GM19239 (cell line): ENCODE results near the gene B3GALNT2.
"Not testable (repeated sequence)": the region's sequence is repeated elsewhere in the genome, so short reads cannot be mapped to it uniquely, and the experiment has no call there.

Experiments
- DNase-seq: peaks from one replicate; pipeline ENCODE4 v3.0.0; 2011; ENCODE audit warnings: low spot score; ENCODE audit not compliant: insufficient read length
- FAIRE-seq: peaks from 2 replicates; lab custom pipeline; 2011; peaks lifted over from hg19 to GRCh38; lab: Jason Lieb, UNC

B3GALNT2 gene

DNA sequence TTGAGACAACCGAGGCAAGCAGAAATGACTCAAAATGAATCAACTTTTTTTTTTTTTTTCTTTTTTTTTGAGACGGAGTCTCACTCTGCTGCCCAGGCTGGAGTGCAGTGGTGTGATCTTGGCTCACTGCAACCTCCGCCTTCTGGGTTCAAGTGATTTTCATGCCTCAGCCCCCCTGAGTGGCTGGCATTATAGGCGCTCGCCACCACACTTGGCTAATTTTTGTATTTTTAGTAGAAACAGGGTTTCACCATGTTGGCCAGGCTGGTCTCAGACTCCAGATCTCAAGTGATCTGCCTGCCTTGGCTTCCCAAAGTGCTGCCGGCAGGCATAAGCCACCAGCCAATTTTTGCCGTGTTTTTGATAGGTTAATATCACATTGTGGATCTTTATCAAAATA, 46.4 kb downstream of the B3GALNT2 start:
- FAIRE-seq, DNase-seq: not testable (repeated sequence)

DNA sequence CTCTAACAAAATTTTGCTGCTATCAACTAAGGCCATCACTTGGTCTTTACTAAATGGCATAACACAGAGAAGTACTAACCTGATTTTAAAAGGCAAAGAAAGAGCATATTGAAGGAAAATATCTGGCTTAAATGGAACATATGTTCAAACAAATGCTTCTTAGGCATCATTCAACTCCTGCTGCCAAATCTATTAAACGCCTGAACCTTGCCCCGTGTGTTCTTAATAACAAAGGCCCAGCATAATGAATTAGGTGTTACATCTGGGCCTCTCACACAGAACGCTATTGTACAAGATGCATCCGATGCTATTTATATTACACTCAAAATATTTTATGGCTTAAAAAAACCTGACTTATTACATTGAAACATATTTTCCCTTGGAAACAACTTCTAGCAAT, 48.4 kb downstream of the B3GALNT2 start:
- FAIRE-seq (no peak), DNase-seq (no peak)

DNA sequence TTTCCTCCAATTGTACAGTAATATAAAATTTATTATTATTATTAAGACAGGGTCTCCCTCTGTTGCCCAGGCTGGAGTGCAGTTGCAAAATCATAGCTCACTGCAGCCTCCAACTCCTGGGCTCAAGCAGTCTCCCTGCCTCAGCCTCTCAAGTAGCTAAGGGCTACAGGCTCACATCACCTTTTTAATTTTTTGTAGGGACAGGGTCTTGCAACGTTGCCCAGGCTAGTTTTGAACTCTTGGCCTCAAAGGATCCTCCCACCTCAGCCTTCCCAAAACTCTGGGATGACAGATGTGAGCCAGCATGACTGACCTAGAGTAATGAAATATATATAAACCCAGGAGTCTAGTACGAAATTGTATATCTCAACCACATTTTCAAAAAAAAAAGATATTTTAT, 49.2 kb downstream of the B3GALNT2 start:
- no peak for FAIRE-seq
- DNase-seq, result no peak

DNA sequence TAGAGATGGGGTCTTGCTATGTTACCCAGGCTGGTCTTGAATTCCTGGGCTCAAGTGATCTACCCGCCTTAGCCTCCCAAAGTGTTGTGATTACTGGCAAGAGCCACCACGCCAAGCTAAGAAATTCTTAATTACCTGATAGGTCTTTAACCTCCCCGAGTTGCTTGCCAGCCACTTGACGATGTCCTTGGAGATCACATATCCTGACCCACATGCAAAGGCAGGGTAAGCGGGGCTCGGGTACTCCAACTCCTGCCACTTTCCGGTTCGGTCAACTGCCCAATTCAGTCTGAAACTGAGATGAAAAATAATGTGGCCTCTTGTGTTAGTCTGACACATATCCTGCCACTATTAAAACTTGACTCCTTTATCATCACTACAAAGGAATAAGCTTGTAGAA, 50.2 kb downstream of the B3GALNT2 start:
- DNase-seq (no peak), FAIRE-seq (no peak)

DNA sequence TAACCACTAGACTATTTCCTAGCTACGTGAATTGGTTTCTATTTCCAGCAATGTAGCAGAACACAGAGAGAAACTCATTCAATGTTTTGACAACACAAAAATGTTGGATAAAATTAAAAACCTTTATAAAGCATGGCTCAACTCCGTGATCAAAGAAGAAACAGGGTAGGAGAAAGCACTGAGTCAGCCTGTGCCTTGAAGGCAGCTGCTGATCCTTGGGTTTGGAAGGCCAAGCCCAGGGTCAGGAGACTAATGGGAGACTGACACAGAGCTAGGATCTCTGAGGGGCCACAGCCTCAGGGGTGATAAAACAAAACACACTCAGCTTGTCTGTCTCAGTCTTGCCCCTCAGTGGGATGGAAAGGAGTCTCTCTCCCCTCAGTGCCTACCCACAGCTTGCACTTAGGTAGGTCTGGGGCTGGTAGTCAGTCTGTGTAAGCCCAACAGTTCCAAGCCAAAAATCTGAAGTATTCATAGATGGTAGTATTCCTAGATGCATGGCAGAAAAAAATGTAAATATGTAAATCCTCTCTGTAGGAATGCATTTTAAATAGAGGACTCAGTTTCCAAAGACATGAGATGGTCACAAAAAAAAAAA, 53.3 kb downstream of the B3GALNT2 start:
- DNase-seq (no peak), FAIRE-seq (no peak)

DNA sequence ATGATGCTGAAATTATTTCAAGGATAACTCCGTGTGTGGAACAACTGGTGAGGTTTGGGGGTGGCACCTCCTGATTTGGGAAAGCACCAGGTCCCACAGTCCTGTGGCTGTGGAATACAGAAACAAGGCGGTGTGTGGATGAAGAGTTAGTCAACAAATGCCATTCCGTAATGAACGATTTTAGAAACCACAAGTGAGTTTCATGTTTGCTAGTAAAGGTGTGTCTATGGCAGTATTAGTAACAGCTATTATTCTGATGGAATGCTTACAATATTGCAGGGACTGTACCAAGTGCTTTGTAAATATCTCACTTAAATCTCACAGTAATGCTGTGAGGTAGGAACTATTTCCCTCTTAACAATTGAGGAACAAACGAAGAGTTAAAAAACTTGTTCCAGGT, 53.8 kb downstream of the B3GALNT2 start:
- DNase-seq (no peak), FAIRE-seq (no peak)

DNA sequence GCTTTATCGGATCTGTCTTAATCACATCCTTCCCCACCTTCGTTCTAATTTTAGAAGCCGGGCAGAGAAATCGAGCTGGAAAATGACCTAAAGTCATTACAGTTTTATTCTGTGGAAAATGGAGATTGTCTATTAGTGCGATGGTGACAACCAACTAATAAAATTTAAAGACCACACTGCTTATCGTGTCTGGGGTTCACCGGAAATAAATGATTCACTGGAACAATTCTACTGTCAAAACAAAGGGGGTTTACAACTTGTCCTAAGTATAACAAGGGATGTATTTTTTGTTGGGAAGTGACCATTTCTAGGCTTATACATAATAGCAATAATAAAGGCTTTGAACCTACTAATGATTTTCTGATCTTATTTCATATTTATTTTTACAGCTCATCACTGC, 55.6 kb downstream of the B3GALNT2 start:
- FAIRE-seq (no peak), DNase-seq (no peak)

DNA sequence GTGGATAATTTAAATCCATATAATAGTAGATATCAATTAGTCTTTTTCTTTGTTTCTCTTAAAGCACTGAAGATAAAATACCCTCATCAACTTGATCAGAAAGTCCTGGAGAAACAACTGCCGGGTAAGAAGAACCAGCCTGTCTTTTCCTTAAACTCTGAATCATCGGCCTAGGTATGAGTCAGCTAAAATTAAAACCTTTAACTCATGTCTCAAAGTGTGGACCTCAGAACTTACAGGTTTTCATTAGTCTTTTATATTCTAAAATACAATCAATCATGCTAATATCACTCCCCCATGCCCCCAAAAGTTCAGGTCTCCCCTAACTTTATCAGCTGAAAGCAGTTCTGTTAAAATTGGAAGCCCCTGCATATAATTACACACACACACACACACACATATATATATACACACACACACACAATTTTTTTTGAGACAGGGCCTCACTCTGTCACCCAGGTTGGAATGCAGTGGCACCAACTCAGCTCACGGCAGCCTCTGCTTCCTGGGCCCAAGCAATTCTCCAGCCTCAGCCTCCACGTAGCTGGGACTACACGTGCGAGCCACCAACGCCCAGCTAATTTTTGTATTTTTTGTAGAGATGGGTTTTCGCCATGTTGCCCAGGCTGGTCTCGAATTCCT, 61.3 kb downstream of the B3GALNT2 start:
- DNase-seq, result no peak

DNA sequence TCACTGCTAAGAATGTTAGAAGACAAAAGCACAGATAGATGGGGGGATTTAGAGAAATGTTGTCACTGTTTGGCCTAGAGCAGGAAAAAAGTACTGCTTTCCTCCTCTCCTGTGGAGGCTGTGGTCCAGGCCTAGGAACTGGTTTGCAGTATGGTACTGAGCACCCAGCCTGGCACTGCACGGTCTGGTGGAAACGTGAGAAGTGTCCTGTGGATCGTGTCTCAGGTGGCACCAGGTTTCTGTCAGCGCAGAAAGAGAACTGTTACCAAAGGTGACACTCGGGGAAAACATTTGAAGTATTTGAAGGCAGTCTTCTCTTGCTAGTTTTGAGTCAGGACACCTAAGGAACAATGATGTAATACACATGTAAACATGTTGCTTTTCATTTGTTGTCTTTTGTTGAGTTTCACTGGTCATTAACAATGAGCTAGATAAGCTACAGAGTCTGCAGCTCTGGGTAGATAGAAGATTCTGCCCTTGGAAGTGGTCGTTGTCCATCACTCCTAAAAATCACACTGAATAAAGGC, 63.0 kb downstream of the B3GALNT2 start:
- FAIRE-seq (no peak), DNase-seq (no peak)

More for the DNA sequence above, 61.3 kb downstream of the B3GALNT2 start:
- FAIRE-seq, result no peak

DNA sequence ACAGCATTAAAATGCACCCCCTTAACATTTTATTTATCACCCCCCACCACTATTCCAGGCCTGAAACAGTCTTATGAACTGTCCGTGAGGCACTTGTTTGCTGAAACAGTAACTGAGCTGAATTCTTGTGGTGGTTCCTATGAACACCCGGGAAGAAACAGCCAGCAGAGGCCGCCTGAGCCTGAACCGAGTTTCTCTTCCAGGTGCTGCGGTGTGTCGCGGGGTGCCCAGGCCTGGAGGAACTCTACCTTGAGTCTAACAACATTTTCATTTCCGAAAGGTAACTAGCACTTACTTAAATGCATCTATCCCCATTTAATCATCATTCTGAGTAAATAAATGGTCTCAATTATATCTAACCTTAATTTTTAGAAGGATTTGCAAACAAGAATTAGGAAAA, 70.3 kb downstream of the B3GALNT2 start:
- DNase-seq, result no peak
- no peak for FAIRE-seq

DNA sequence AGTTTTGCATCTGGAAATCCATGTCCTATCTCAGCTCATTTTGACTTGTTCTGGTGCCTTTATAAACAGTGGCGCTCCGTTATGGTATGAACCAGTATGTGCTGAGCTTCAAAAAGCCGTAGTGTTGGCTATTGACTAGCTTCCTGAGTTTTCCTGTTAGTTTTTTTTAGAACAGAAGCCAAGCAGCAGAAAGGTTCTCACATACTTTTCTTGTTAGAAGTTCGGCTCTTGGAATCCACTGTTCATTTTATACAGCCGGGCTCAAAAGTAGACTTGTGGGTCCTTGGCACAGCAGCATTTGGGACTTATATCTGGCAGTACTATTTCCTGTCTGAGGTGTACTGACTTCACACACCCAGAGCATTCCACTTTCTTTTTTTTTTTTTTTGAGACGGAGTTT, 73.3 kb downstream of the B3GALNT2 start:
- no peak for DNase-seq
- peak; percentile 23 for FAIRE-seq

DNA sequence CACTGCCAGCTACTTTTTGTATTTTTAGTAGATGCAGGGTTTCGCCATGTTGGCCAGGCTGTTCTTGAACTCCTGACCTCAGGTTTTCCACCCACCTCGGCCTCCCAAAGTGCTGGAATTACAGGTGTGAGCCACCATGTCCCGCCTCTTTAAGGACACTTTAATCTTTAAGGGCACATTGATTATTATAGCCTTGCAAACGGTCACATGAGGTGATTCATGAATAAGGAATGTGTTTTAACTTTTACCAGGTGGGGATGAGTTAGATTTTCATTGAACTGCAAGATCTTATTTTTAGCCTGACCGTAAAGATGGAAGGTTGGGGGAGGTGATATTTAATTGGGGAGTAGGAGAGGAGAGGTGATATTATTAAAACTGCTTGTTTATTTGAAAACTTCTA, 75.1 kb downstream of the B3GALNT2 start:
- no peak for FAIRE-seq

DNA sequence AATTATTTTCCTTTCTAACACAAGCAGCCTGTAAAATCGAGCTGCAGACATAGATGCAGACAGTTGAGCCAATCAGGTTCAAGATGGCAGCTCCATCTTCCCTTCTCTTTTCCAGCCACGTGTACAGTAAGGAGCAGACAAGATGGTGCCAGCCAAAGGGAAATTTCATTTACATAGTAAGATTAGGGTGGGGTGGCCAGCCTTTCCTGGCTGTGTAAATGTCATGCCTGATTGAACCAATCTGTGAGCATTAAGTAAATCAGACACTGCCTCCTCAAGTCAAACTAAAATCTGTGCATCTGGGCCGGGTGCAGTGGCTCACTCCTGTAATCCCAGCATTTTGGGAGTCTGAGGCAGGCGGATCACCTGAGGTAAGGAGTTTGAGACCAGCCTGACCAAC, 76.8 kb downstream of the B3GALNT2 start:
- FAIRE-seq, result no peak
- DNase-seq, result no peak

More for the DNA sequence above, 75.1 kb downstream of the B3GALNT2 start:
- no peak for DNase-seq

DNA sequence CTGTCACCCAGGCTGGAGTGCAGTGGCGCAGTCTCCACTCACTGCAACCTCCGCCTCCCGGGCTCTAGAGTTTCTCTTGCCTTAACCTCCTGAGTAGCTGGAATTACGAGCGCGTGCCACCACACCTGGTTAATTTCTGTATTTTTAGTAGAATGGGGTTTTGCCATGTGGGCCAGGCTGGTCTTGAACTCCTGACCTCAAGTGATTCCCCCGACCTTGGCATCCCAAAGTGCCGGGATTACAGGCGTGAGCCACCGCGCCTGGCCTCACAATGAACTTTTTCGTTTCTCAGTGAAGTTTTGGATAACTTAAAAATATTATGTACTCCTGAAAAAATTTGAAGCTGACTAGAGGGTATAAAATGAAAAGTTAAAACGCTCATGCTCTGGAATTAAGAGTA, 77.6 kb downstream of the B3GALNT2 start:
- FAIRE-seq (no peak), DNase-seq (no peak)

DNA sequence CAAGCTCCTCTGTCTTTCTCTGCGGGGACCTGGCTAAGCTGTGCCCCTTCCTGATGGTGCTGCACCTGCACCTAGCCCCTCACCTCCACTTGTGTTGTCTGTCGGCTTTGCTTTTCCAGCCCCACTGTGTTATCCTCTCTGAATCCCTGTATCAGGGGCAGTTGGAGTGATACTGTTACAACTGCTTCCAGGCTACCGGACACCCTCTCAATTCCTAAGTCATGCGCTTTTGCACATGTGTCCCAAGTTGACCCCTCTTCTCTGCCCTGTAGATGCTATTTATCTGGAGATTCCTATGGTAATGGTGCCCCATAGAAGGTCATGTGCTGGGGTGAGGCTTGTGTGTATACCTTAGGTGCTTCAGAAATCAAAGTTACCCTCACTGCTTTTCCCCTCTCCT, 78.1 kb downstream of the B3GALNT2 start:
- FAIRE-seq (no peak), DNase-seq (no peak)

DNA sequence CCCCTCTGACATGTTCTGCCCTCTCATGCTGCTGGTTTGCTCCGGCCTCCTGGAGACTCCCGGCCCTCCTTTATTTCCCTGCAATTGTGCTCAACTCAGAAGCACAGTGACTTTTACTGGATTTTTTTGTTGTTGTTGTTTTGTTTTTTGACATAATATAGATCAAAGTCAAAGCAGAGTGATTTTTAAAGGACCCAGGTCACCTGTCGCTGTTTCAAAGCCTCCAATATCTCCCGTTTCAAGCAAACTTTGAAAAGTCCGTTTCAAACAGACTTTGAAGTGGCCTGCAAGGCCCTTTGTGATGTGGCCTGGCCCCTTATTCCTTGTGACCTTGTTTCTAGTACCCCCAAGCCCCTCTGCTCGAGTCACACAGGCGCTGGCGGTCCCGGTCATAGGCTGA, 78.9 kb downstream of the B3GALNT2 start:
- no peak for FAIRE-seq
- no peak for DNase-seq

DNA sequence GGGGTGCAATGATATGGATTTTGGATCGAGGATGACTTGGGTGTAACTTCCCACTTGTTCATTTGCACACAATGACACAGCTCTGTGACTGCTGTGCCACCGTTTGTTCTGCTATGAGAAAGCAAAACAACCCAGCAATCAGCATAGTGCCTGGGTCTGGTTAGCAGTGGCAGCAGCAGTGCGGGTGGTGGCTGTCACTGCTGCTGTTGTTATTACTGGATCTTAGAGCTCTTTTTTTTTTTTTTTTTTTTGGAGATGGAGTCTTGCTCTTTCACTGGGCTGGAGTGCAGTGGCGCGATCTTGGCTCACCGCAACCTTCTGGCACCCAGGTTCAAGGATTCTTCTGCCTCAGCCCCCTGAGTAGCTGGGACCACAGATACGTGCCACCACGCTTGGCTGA, 80.2 kb downstream of the B3GALNT2 start:
- DNase-seq (no peak), FAIRE-seq (no peak)

DNA sequence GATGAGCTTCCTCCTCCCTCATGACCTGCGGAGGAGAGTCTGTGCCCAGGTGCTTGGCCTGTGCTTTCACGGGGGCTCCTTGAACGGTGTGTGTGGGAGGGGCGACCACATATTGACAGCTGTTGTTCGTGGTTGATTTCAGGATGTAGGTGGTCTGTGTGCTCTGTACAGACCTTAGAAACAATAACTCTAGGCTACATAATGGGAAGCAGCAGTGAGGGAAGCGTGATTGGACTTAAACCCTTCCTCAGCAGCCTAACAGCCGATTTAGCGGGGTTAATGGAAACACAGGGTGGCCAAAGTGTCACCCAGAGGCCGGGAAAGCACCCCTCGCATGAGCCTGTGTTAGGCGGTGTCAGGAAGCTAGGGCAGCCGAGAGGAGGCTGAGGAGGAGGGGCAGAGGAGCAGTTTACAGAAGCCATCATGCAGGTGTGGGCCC, 81.0 kb downstream of the B3GALNT2 start:
- no peak for FAIRE-seq
- DNase-seq, result peak; percentile 18

DNA sequence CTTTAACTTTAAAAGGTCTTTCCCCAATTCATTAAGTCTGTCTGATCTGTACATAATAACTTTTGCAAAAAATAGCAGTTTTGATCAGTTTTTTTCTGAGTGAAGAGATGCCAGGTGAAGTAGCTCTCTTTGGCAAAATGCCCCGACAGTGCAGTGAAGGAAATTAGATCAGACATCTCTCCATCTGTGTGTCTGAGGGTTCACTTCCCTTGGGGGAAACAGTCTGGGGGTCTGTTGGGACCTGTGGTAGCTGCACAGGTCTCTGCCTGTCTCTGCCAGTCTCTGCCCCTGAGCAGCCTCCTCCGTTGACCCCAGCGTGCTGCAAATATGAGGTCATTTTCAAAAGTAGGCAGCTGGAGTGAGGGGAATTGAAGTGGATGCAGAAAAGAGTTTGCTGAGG, 82.5 kb downstream of the B3GALNT2 start:
- no peak for DNase-seq
- FAIRE-seq, result no peak

DNA sequence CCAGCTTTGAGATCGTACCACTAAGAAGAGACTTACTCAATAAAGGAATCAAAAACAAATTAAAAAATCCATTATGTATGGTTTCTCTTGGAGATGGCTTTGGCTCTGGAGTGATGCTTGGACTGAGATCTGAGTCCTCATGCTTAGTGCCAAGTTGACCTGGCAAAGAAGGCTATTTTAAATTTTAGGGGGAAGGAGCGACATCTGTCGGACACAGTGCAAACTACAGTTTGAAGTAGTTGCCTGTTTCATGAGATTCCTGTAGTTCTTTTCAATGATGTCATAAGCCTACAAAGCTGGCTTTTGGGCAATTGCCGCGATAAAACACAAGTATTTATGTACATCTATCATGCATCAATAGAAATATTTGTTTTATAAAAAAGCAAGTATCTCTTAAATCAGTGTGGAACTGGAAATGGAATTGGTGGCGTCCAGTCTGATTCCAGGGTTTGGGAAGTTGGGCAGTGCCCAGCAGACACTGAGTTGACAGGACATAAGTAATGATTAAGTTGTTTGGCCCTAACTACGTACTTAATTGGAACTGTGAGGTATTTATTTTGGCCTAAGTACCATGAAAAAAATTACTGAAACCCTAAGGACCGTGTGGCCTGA, 87.1 kb downstream of the B3GALNT2 start:
- peak; percentile 92 for FAIRE-seq
- peak; percentile 52 for DNase-seq

DNA sequence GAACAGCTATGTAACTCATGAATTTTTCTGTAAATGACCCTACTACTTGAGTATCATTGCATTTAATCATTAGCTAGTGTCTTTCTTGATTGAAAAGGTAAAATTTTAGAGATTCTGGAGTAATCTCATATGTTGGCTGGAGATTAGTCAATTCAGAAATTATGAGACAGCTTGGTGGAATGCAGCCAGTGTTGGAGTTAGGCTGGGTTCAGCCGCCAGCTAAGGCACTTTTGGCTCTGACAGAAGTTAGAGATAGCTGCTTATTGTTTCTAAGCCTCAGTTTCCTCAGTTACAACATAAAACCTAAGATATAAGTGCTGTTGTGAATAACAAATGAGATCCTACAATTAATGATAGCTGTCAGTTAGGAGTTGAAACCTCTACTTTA, 87.6 kb downstream of the B3GALNT2 start:
- FAIRE-seq (no peak), DNase-seq (no peak)
